Cerebellar nuclear complex (tissue), 1 donor: Measurements from ENCODE around the gene USP17L13.
"Not testable (repeated sequence)": the region's sequence is repeated elsewhere in the genome, so short reads cannot be mapped to it uniquely, and the experiment has no call there.

Experiments used
- DNase-seq, 2 experiments: peaks; one replicate each; lab custom pipeline; 2025; lab: John Stamatoyannopoulos, UW

USP17L13 gene

GRCh38 chr4:9224596-9224995, at the start of gene USP17L13:
Gene USP17L13, plus strand, starts transcription at chr4:9224896. Its CDS starts 0 bp downstream, at chr4:9224896.
- DNase-seq = not testable (repeated sequence)

- not testable (repeated sequence) for DNase-seq
Observed at GRCh38 chr4:9210357-9210756, 14.3 kb upstream of the USP17L13 start, which contains the start of gene USP17L10. Gene USP17L10, plus strand, starts transcription at chr4:9210657. Its CDS starts 0 bp downstream, at chr4:9210657.

GRCh38 chr4:9214701-9215100, 10.0 kb upstream of the USP17L13 start:
- not testable (repeated sequence) for DNase-seq

- not testable (repeated sequence) for DNase-seq
Observed at GRCh38 chr4:9215105-9215504, 9.6 kb upstream of the USP17L13 start, which contains the start of gene USP17L11. Gene USP17L11, plus strand, starts transcription at chr4:9215405. Its CDS starts 0 bp downstream, at chr4:9215405.

- not testable (repeated sequence) for DNase-seq
Observed at GRCh38 chr4:9219852-9220251, 4.8 kb upstream of the USP17L13 start, which contains the start of gene USP17L12. Gene USP17L12, plus strand, starts transcription at chr4:9220152. Its CDS starts 0 bp downstream, at chr4:9220152.

- DNase-seq = not testable (repeated sequence)
Observed at GRCh38 chr4:9230249-9230648, 5.6 kb downstream of the USP17L13 start.

GRCh38 chr4:9234085-9234484, 9.4 kb downstream of the USP17L13 start, which contains the start of gene USP17L15:
Gene USP17L15, plus strand, starts transcription at chr4:9234385. Its CDS starts 0 bp downstream, at chr4:9234385.
- DNase-seq = not testable (repeated sequence)

- DNase-seq = not testable (repeated sequence)
Observed at GRCh38 chr4:9238461-9238860, 13.8 kb downstream of the USP17L13 start.

GRCh38 chr4:9243579-9243978, 18.9 kb downstream of the USP17L13 start, which contains the start of gene USP17L17:
Gene USP17L17, plus strand, starts transcription at chr4:9243879. Its CDS starts 0 bp downstream, at chr4:9243879.
- DNase-seq = not testable (repeated sequence)

GRCh38 chr4:9247953-9248680, 23.4 kb downstream of the USP17L13 start, which contains the start of gene USP17L18:
Gene USP17L18, plus strand, starts transcription at chr4:9248630. Its CDS starts 0 bp downstream, at chr4:9248630.
- DNase-seq = not testable (repeated sequence)

GRCh38 chr4:9253078-9253477, 28.4 kb downstream of the USP17L13 start, which contains the start of gene USP17L19:
Gene USP17L19, plus strand, starts transcription at chr4:9253378. Its CDS starts 0 bp downstream, at chr4:9253378.
- not testable (repeated sequence) for DNase-seq

GRCh38 chr4:9257824-9258223, 33.1 kb downstream of the USP17L13 start, which contains the start of gene USP17L20:
Gene USP17L20, plus strand, starts transcription at chr4:9258124. Its CDS starts 0 bp downstream, at chr4:9258124.
- not testable (repeated sequence) for DNase-seq

- DNase-seq = not testable (repeated sequence)
Observed at GRCh38 chr4:9262572-9262971, 37.9 kb downstream of the USP17L13 start, which contains the start of gene USP17L21. Gene USP17L21, plus strand, starts transcription at chr4:9262872. Its CDS starts 0 bp downstream, at chr4:9262872.

- not testable (repeated sequence) for DNase-seq
Observed at GRCh38 chr4:9267319-9267718, 42.6 kb downstream of the USP17L13 start, which contains the start of gene USP17L22. Gene USP17L22, plus strand, starts transcription at chr4:9267619. Its CDS starts 0 bp downstream, at chr4:9267619.

- not testable (repeated sequence) for DNase-seq
Observed at GRCh38 chr4:9271719-9272118, 47.0 kb downstream of the USP17L13 start.
